Suprapubic skin (tissue), 4 donors: ENCODE results near the gene EFR3B. TPM values are rescaled to one million over a fixed set of nuclear protein-coding genes. Genes with fewer than 3 reads are reported as not detected.
"Not testable (repeated sequence)": the region's sequence is repeated elsewhere in the genome, so short reads cannot be mapped to it uniquely, and the experiment has no call there.

ENCODE experiments used
- DNase-seq, 2 donors: peaks; one replicate each; pipeline ENCODE4 v3.0.0-alpha.2; 2019; ENCODE audit warnings: low spot score in 2 of 2
- H3K27ac ChIP-seq: fragments of 200-600 bp; sonication (generic); one replicate; pipeline ENCODE4 v1.5.1; 2019
- H3K27me3 ChIP-seq: fragments of 200-600 bp; sonication (generic); one replicate; pipeline ENCODE4 v1.5.1; 2019
- H3K36me3 ChIP-seq: fragments of 200-600 bp; sonication (generic); one replicate; pipeline ENCODE4 v1.5.1; 2019
- H3K4me1 ChIP-seq: fragments of 200-600 bp; sonication (generic); one replicate; pipeline ENCODE4 v1.5.1; 2019
- H3K4me3 ChIP-seq: fragments of 200-600 bp; sonication (generic); one replicate; pipeline ENCODE4 v1.5.1; 2019; ENCODE audit warnings: mild to moderate bottlenecking
- H3K9me3 ChIP-seq: fragments of 200-600 bp; sonication (generic); one replicate; pipeline ENCODE4 v1.5.1; 2019
- CTCF ChIP-seq, 2 donors: fragments of 200-600 bp in 1 of 2; fragments of 450-650 bp in 1 of 2; sonication (generic) in 1 of 2; IDR thresholded peaks; one replicate each; pipeline ENCODE4 v1.5.1; 2016 to 2019; ENCODE audit warnings: antibody characterized with exemption in 2 of 2, mild to moderate bottlenecking in 1 of 2, moderate library complexity in 1 of 2
- EP300 ChIP-seq: sonication (generic); formaldehyde crosslinking; IDR thresholded peaks from one replicate; pipeline ENCODE4 v1.6.1; 2017; ENCODE audit warnings: antibody characterized with exemption
- POLR2A ChIP-seq, 2 donors: fragments of 450-650 bp; IDR thresholded peaks; one replicate each; pipeline ENCODE4 v1.6.1; 2017; ENCODE audit warnings: antibody characterized with exemption in 2 of 2, mild to moderate bottlenecking in 2 of 2, moderate library complexity in 2 of 2
- POLR2AphosphoS5 ChIP-seq, 3 donors: sonication (generic); formaldehyde crosslinking; IDR thresholded peaks; one replicate each; pipeline ENCODE4 v1.6.1; 2017; ENCODE audit warnings: antibody characterized with exemption in 3 of 3
- WGBS: methylation state at CpG from one replicate; pipeline ENCODE4 v1.1.5; 2018; 5-methylcytosine and 5-hydroxymethylcytosine counted together
- total RNA-seq, 4 donors: library from RNA; depleted of rRNA; stranded (reverse); fragments of >200 nt; gene quantifications; one replicate each; pipeline ENCODE4 v1.1.0, GENCODE V29; 2016

EFR3B gene
- total RNA-seq, 4 donors from 2014 or later = 0.79 to 1.5 (median 1.2) TPM

DNA sequence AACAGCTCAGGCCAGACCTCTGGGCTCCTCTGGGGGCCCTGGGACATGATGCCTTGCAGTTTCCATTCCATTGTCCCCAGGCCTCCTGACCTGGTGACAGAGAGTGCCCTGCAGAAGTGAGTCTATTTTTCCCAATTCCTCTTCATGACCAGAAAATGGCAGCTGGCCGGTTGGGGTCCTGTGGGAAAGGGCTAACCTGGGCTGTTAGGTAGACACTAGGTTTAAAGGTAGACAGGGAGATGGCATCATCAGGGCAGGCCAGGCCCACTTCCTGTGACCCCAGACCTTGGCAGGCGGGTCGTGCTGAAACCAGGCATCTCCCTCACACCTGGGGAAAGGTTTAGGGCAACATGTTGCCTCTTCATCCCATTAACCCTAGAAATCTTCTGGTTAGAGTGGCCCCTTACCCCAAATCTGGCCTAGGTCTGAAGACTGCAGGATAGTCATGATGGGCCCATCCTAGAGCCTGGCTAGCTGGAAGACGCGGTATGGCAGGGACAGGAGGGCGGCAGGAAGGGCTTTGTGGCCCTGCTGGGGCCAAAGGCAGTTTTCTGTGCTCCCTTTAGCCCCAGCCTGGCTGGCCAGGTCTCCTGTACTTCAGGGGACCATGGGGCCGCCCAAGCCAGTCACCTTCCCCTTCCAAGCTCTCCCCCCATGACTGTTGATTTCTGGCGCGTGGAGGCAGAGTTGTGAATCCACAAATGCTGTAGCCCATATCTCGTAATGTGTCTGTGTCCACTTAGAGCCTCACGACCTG is 116.4 kb downstream of the EFR3B start:
- H3K27me3 ChIP-seq = peaks cover 3% of the 10 kb centered on the region
- no peaks in the 10 kb centered on the region for H3K9me3 ChIP-seq
- no peak overlapping the region for H3K27ac ChIP-seq
- 97% methylated on average over 9 of the region's 11 CpGs for WGBS
- no peaks in the 10 kb centered on the region for H3K4me1 ChIP-seq
- H3K4me3 ChIP-seq = no peak overlapping the region
- DNase-seq = no peak
- no peaks in the 10 kb centered on the region for H3K36me3 ChIP-seq
- no peak for TF ChIP-seq EP300
- TF ChIP-seq POLR2A (IDR thresholded peaks at IDR 0.05) = no peak
- TF ChIP-seq CTCF (IDR thresholded peaks at IDR 0.05) = no peak
- no peak for TF ChIP-seq POLR2AphosphoS5 (IDR thresholded peaks at IDR 0.05)

GRCh38 chr2:25159949-25160348 is 118.1 kb downstream of the EFR3B start:
- no peak overlapping the region for H3K27ac ChIP-seq
- no peaks in the 10 kb centered on the region for H3K36me3 ChIP-seq
- H3K4me1 ChIP-seq = no peaks in the 10 kb centered on the region
- no peak for TF ChIP-seq POLR2A (IDR thresholded peaks at IDR 0.05)
- TF ChIP-seq CTCF (IDR thresholded peaks at IDR 0.05) = no peak
- no peak for DNase-seq
- H3K9me3 ChIP-seq = no peaks in the 10 kb centered on the region
- peaks cover 3% of the 10 kb centered on the region for H3K27me3 ChIP-seq
- H3K4me3 ChIP-seq = no peak overlapping the region
- WGBS = 70% methylated on average over 8 of the region's 8 CpGs

DNA sequence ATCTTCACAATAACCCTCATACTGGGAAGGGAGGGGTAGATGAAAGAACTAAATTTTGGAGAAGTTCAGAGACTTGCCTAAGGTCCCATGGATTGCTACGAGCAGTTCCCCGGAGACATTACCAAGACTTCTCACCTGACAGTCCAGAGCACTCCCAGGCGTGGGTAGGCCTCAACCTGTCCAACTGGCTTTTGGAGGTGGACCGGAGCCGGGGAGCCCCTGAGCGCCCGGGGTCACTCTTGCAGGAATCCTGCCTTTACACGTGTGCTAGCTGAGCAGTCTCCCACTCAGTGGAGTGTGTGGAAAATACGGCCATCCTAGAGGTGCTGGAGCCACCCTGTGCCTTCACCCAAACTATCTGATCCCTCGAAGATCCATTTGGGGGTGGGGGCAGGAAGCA is 118.5 kb downstream of the EFR3B start:
- no peak overlapping the region for H3K4me3 ChIP-seq
- H3K27ac ChIP-seq = no peak overlapping the region
- H3K36me3 ChIP-seq = no peaks in the 10 kb centered on the region
- no peaks in the 10 kb centered on the region for H3K9me3 ChIP-seq
- no peaks in the 10 kb centered on the region for H3K4me1 ChIP-seq
- WGBS = 92% methylated on average over 6 of the region's 10 CpGs
- no peak for DNase-seq
- H3K27me3 ChIP-seq = peaks cover 3% of the 10 kb centered on the region
- TF ChIP-seq POLR2A (IDR thresholded peaks at IDR 0.05) = no peak
- TF ChIP-seq CTCF (IDR thresholded peaks at IDR 0.05) = no peak

DNA sequence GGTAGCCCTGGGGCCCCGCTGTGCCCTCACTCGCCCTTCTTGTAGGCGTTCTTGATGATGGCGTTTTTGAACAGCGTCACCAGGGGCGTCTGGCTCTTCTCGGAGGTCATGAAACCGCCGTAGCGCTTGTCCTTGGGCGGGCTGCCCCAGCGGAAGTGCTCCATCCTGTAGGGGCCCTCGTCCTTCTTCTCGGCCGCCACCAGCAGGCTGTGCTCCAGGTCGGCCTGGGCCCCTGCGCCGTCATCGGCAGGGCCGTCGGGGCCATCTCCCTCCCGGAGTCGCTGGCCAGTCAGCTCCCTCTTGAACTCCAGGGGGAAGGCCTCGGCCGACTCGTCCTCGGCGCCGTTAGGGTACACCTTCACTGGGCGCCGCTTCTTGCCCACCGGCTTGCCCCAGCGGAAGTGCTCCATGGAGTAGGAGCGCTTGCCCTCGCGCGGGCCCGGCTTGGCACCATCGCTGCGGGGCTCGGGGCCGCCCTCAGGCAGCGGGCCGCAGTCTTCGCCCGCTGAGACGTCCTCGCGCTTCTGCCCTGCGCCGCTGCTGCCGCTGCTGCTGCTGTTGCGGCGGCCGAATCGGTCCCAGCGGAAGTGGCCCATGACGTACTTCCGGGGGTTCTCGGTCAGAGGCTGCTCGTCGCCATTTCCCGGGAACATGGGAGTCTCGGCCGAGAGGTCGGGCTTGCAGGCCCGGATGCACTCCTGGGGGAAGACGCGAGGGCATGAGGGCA is 119.3 kb downstream of the EFR3B start:
- Histone ChIP-seq H3K36me3 (no peaks in the 10 kb centered on the region), H3K27me3 (peaks cover 7% of the 10 kb centered on the region), H3K4me1 (no peaks in the 10 kb centered on the region), H3K4me3 (peak overlapping the region; percentile 37), H3K27ac (no peak overlapping the region), H3K9me3 (no peaks in the 10 kb centered on the region)
- WGBS = 67% methylated on average over 26 of the region's 69 CpGs
- TF ChIP-seq POLR2AphosphoS5 (IDR thresholded peaks at IDR 0.05) (no peak), EP300 (no peak), CTCF (IDR thresholded peaks at IDR 0.05) (no peak), POLR2A (IDR thresholded peaks at IDR 0.05) (no peak)
- no peak for DNase-seq

- H3K27ac ChIP-seq, H3K36me3 ChIP-seq, H3K4me3 ChIP-seq, H3K9me3 ChIP-seq, H3K27me3 ChIP-seq, DNase-seq, H3K4me1 ChIP-seq: not testable (repeated sequence)
- 90% methylated on average over 7 of the region's 7 CpGs for WGBS
Measured at GRCh38 chr2:25162061-25162460, 120.2 kb downstream of the EFR3B start.
